Kidney (tissue), 14 donors: ENCODE results near the gene CACNA1H. TPM values are rescaled to one million over a fixed set of nuclear protein-coding genes. Genes with fewer than 3 reads are reported as not detected.

Experiments
- DNase-seq, 5 donors: peaks; one replicate each; pipeline ENCODE4 v3.0.0-alpha.2; 2013 to 2020
- FAIRE-seq: peaks from 2 replicates; lab custom pipeline; 2012; peaks lifted over from hg19 to GRCh38; lab: Jason Lieb, UNC
- H3K27ac ChIP-seq, 2 donors: one replicate each; pipeline ENCODE4 v1.7.0; 2013; ENCODE audit warnings: low read depth in 2 of 2, low read length in 2 of 2, inconsistent platforms in 1 of 2
- H3K27me3 ChIP-seq: one replicate; pipeline ENCODE4 v1.7.1; 2013; ENCODE audit warnings: low read length, inconsistent platforms; ENCODE audit not compliant: control insufficient read depth, insufficient read depth
- H3K36me3 ChIP-seq, 3 donors: one replicate each; pipeline versions ENCODE4 v1.7.0 to v1.7.1; 2013; ENCODE audit warnings: low read length in 3 of 3, control low read depth in 1 of 3, inconsistent platforms in 1 of 3; ENCODE audit not compliant: insufficient read depth in 3 of 3, control insufficient read depth in 2 of 3
- H3K4me1 ChIP-seq, 3 donors: one replicate each; pipeline versions ENCODE4 v1.7.0 to v1.7.1; 2013; ENCODE audit warnings: low read length in 3 of 3, inconsistent platforms in 1 of 3, low read depth in 1 of 3; ENCODE audit not compliant: control insufficient read depth in 2 of 3, insufficient read depth in 2 of 3
- H3K4me3 ChIP-seq, 3 donors: one replicate each; pipeline versions ENCODE4 v1.7.0 to v1.8.1; 2013; ENCODE audit warnings: low read length in 3 of 3, control low read depth in 1 of 3, inconsistent platforms in 1 of 3
- H3K9ac ChIP-seq, 3 donors: one replicate each; pipeline versions ENCODE4 v1.7.0 to v1.7.1; 2013; ENCODE audit warnings: low read length in 3 of 3, control low read depth in 1 of 3, inconsistent platforms in 1 of 3
- H3K9me3 ChIP-seq, 3 donors: one replicate each; pipeline versions ENCODE4 v1.7.0 to v1.7.1; 2013; ENCODE audit warnings: low read length in 3 of 3, control low read depth in 1 of 3, inconsistent platforms in 1 of 3; ENCODE audit not compliant: control insufficient read depth in 2 of 3, insufficient read depth in 1 of 3
- intact Hi-C: fragments of 100-400 bp; cut with DNase I; formaldehyde crosslinking; loops from one replicate; pipeline ENCODE4 v1.11.1; 2022
- polyA plus RNA-seq: library from polyadenylated mRNA; stranded (reverse); fragments of 350-450 nt; fragmentation: Illumina TruSeq; extraction: RNeasy Lipid Tissue Mini Kit (QIAGEN cat#74804); gene quantifications from one replicate; pipeline ENCODE4 v1.2.3, GENCODE V29; 2014; ENCODE audit warnings: low read depth, low replicate concordance; ENCODE audit not compliant: insufficient read depth
- total RNA-seq: library from RNA; stranded (reverse); fragmentation: NEBNext Ultra II Directional; extraction: Animal tissue kit (Norgen Biotek cat#: 25700); gene quantifications from one replicate; pipeline ENCODE4 v1.2.1, GENCODE V29; 2021
- TF ChIP-seq, protein P1 (sequence below): IDR thresholded peaks from 3 replicates; pipeline ENCODE4 v1.5.1; 2012; ENCODE audit warnings: mild to moderate bottlenecking, moderate library complexity, borderline replicate concordance; ENCODE audit not compliant: insufficient read depth; ENCODE audit errors: extremely low read depth
- donor health status: control.
- donor health status: control.
- donor health status: control.
- donor health status: control.
- donor health status: control.
- donor health status: DM: yes; HTN: yes; CAD: no.
- donor health status: Normal renal cell carcinoma (clear cell type).

The CACNA1H gene
- total and polyA plus RNA-seq, 2 donors from 2014 or later, result 6.4 to 20.6 TPM

DNA sequence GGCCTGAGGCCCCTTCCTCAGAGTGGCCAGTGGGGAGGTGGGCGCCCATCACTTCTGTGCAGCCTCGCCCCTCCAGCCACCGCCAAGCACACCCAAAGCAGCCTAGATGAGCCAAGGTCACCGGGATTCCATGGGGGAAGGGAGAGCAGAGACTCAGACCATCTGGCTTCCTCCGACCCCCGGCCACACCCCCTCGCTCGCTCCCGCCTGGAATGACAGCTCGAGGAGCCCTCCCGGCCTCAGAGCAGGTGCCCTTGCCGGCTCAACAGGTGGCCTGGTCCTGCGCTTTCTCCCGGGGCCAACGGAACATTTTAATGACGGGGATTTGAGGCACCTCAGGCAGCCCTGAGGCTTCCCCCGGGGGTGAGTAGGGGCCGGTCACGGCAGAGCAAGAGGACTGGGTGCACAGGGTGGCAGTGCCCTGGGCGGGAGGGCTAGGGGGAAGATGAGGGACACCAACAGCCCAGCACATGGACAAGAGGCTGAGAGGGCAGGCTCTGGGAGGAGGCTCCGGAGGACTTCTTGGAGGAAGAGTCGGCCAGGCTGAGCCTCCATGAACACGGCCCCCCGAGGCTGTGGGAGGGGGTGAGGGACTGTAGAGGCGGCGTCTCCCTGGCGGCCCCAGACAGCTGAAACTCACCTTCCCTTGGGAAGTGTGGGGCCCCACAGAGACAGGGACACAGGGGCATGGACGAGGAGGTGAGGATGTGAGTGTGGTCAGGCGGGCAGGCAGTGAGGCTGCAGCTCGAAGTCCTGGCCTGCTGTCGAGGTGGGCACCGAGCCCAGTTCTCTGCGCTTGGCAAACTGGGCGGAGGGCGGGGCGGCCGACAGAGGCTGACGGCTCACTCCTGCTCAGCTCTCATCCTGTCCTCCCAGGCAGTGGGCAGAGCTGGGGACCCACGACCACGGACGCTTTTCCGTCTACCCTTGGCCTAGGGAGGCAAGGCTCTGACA is 44.3 kb upstream of the CACNA1H start:
- intact Hi-C loops, result no loop called here
- Histone ChIP-seq H3K27ac (no peak overlapping the region), H3K27me3 (no peaks in the 10 kb centered on the region), H3K4me1 (peaks cover 0 to 13% (median 0%) of the 10 kb centered on the region in 3 donors), H3K9me3 (no peaks in the 10 kb centered on the region), H3K36me3 (no peaks in the 10 kb centered on the region), H3K9ac (no peak overlapping the region), H3K4me3 (no peak overlapping the region)
- DNase-seq (peak in 1 of 5 donors; percentile 48), FAIRE-seq (no peak)
- TF ChIP-seq, protein P1, sequence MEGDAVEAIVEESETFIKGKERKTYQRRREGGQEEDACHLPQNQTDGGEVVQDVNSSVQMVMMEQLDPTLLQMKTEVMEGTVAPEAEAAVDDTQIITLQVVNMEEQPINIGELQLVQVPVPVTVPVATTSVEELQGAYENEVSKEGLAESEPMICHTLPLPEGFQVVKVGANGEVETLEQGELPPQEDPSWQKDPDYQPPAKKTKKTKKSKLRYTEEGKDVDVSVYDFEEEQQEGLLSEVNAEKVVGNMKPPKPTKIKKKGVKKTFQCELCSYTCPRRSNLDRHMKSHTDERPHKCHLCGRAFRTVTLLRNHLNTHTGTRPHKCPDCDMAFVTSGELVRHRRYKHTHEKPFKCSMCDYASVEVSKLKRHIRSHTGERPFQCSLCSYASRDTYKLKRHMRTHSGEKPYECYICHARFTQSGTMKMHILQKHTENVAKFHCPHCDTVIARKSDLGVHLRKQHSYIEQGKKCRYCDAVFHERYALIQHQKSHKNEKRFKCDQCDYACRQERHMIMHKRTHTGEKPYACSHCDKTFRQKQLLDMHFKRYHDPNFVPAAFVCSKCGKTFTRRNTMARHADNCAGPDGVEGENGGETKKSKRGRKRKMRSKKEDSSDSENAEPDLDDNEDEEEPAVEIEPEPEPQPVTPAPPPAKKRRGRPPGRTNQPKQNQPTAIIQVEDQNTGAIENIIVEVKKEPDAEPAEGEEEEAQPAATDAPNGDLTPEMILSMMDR, result no peak

DNA sequence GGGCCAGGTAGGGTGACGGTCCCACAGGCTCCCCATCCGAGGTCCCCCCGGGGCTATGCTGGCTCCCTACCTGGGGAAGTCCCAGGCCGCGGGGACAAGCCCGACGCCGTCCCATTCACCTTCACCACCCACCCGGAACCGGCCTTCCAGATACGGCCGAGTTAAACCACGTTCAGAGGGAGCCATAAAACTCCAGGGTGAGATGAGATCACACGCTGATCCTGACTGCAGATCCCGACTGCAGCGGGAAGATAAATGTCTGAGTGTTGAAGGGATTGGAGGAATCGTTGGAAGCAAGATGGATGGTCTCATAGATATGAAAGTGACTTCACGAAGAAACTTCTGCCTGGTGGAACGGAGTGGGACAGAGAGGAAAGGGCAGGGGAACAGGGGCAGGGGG is 43.3 kb upstream of the CACNA1H start:
- Histone ChIP-seq H3K27ac (no peak overlapping the region), H3K9me3 (no peaks in the 10 kb centered on the region), H3K4me1 (peaks cover 0 to 13% (median 0%) of the 10 kb centered on the region in 3 donors), H3K36me3 (no peaks in the 10 kb centered on the region), H3K4me3 (no peak overlapping the region), H3K27me3 (no peaks in the 10 kb centered on the region), H3K9ac (no peak overlapping the region)
- TF ChIP-seq, protein P1, result no peak
- FAIRE-seq (no peak), DNase-seq (no peak)
- intact Hi-C loops, result no loop called here

DNA sequence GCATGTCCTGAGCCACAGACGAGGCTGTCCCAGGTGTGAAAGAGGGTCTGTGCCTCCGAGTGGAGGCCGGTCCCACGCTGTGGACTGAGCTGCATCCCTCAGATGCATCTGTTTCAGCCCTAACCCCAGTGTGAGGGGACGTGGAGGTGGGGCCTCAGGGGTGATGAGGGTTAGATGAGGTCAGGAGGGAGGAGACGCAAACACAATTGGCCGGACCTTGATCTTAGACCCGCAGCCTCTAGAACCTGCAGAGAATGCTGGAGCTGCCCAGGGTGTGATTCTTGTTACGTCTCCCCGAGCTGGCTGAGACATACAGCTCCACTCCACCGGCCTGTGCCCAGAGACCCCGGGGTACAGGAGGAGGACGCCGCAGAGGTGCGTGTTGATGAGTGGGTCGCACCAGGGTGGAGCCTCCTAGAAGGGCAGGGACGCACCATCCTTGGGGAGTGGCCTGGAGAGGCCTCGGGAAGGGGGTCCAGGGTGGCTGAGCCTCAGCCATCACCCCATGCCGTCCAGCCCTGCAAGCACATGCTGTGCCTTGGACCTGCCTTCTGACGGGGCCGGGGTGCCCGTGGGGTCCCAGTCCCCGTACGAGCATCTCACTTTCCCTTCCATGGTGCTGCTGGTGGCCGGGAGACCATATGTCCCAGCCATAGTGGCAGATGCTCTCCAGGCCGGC is 40.3 kb upstream of the CACNA1H start:
- FAIRE-seq (no peak), DNase-seq (no peak)
- H3K27me3 ChIP-seq, result no peaks in the 10 kb centered on the region
- H3K9me3 ChIP-seq, result no peaks in the 10 kb centered on the region
- TF ChIP-seq, protein P1, result no peak
- intact Hi-C loops, result no loop called here
- peaks cover 0 to 13% (median 0%) of the 10 kb centered on the region in 3 donors for H3K4me1 ChIP-seq
- H3K27ac ChIP-seq, result no peak overlapping the region
- H3K4me3 ChIP-seq, result no peak overlapping the region
- no peak overlapping the region for H3K9ac ChIP-seq
- no peaks in the 10 kb centered on the region for H3K36me3 ChIP-seq
